Measurements from ENCODE around the gene DEF6. TPM values are rescaled to one million over a fixed set of nuclear protein-coding genes. Genes with fewer than 3 reads are reported as not detected.

Gene DEF6
- total RNA-seq, 1 donor from 2014 or later = 2.2 TPM

DNA sequence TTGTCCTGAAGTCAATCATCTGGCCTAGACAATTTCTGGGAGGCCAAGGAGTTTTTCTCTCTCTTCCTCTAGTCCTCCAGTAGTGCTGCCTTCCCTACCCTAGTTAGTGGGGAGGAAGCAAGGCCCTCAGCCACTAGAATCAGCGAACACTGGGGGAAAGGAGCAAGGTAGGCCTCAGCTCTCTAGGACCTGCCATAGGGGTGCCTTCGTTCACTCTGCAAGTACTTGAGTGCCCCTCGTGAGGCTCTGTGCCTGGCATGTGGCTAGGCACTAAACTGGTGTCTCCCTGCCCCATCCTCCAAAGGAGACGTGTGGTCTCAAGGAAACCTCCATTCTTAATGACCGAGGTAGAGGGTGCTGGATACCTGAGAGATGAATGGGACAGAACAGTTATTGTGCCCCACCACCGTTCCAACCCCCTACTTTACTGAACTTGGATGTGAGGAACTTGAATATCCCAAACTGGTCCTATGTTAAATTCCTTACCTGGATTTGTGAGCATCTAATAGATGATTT lies 1.1 kb downstream of the DEF6 start:
- Histone ChIP-seq H3K27ac (ENCODE audit: low read depth, low read length) (no peak overlapping the region), H3K4me3 (ENCODE audit: insufficient read depth, low read depth, low read length) (no peak overlapping the region), H2AFZ (ENCODE audit: low read depth, low read length) (no peak overlapping the region), H4K20me1 (ENCODE audit: insufficient read depth, low read length) (no peaks in the 10 kb centered on the region), H3K4me1 (ENCODE audit: insufficient read depth, low read length) (peaks cover 12% of the 10 kb centered on the region), H3K9me3 (ENCODE audit: insufficient read depth, low read depth, low read length) (no peaks in the 10 kb centered on the region), H3K9ac (ENCODE audit: low read length) (no peak overlapping the region), H3K36me3 (ENCODE audit: insufficient read depth, low read length) (no peaks in the 10 kb centered on the region), H3K4me2 (ENCODE audit: low read length) (no peak overlapping the region), H3K79me2 (ENCODE audit: insufficient read depth, low read length) (no peaks in the 10 kb centered on the region), H3K27me3 (ENCODE audit: insufficient read depth, low read length) (no peaks in the 10 kb centered on the region)
- peaks cover 2% of the 10 kb centered on the region for H3K27me3 Mint-ChIP-seq (ENCODE audit: low read depth, unreplicated experiment)
- H3K27ac Mint-ChIP-seq (ENCODE audit: unreplicated experiment) = no peak overlapping the region
- no peaks in the 10 kb centered on the region for H3K9me3 Mint-ChIP-seq (ENCODE audit: unreplicated experiment)
- FAIRE-seq (no peak), DNase-seq (ENCODE audit: low read depth) (no peak)
- peaks cover 15% of the 10 kb centered on the region for H3K36me3 Mint-ChIP-seq (ENCODE audit: low read depth, unreplicated experiment)
- H3K4me3 Mint-ChIP-seq (ENCODE audit: unreplicated experiment) = no peak overlapping the region
- TF ChIP-seq, protein P1, sequence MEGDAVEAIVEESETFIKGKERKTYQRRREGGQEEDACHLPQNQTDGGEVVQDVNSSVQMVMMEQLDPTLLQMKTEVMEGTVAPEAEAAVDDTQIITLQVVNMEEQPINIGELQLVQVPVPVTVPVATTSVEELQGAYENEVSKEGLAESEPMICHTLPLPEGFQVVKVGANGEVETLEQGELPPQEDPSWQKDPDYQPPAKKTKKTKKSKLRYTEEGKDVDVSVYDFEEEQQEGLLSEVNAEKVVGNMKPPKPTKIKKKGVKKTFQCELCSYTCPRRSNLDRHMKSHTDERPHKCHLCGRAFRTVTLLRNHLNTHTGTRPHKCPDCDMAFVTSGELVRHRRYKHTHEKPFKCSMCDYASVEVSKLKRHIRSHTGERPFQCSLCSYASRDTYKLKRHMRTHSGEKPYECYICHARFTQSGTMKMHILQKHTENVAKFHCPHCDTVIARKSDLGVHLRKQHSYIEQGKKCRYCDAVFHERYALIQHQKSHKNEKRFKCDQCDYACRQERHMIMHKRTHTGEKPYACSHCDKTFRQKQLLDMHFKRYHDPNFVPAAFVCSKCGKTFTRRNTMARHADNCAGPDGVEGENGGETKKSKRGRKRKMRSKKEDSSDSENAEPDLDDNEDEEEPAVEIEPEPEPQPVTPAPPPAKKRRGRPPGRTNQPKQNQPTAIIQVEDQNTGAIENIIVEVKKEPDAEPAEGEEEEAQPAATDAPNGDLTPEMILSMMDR (IDR thresholded peaks at IDR 0.05; ENCODE audit: insufficient read depth, low read depth, low read length) = no peak
- TF ChIP-seq EZH2 (IDR thresholded peaks at IDR 0.05; ENCODE audit: insufficient read depth, low read length) = no peak
- peaks cover 8% of the 10 kb centered on the region for H3K4me1 Mint-ChIP-seq (ENCODE audit: low read depth, unreplicated experiment)

DNA sequence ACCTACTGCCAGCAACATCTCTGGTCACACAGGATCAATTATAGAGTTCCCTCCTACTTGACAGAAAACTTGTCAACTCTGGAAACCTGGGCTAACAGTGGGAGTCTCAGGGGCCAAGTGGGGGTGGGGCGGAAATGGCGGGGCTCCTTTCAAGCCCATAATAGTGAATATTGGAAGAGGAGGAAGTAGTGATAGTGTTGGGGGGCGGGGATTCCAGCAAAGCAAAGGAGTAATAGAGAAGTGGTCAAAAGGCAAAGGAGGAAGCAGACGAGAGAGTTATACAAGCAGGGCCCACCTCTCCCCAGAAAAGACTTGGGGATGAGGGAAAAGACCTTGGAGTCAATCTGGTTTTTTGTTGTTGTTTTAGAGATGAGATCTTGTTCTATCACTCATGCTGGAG lies 2.1 kb downstream of the DEF6 start:
- Histone ChIP-seq H3K9ac (ENCODE audit: low read length) (no peak overlapping the region), H3K79me2 (ENCODE audit: insufficient read depth, low read length) (no peaks in the 10 kb centered on the region), H3K4me3 (ENCODE audit: insufficient read depth, low read depth, low read length) (no peak overlapping the region), H3K4me2 (ENCODE audit: low read length) (no peak overlapping the region), H3K4me1 (ENCODE audit: insufficient read depth, low read length) (peaks cover 12% of the 10 kb centered on the region), H3K27ac (ENCODE audit: low read depth, low read length) (no peak overlapping the region), H3K9me3 (ENCODE audit: insufficient read depth, low read depth, low read length) (no peaks in the 10 kb centered on the region), H2AFZ (ENCODE audit: low read depth, low read length) (no peak overlapping the region), H3K27me3 (ENCODE audit: insufficient read depth, low read length) (no peaks in the 10 kb centered on the region), H3K36me3 (ENCODE audit: insufficient read depth, low read length) (no peaks in the 10 kb centered on the region), H4K20me1 (ENCODE audit: insufficient read depth, low read length) (no peaks in the 10 kb centered on the region)
- peaks cover 2% of the 10 kb centered on the region for H3K27me3 Mint-ChIP-seq (ENCODE audit: low read depth, unreplicated experiment)
- no peak for DNase-seq (ENCODE audit: low read depth)
- H3K9me3 Mint-ChIP-seq (ENCODE audit: unreplicated experiment) = no peaks in the 10 kb centered on the region
- H3K4me1 Mint-ChIP-seq (ENCODE audit: low read depth, unreplicated experiment) = peaks cover 8% of the 10 kb centered on the region
- peak overlapping the region; percentile 54 for H3K4me3 Mint-ChIP-seq (ENCODE audit: unreplicated experiment)
- TF ChIP-seq, protein P1 (IDR thresholded peaks at IDR 0.05; ENCODE audit: insufficient read depth, low read depth, low read length) = no peak
- TF ChIP-seq EZH2 (IDR thresholded peaks at IDR 0.05; ENCODE audit: insufficient read depth, low read length) = no peak
- peaks cover 9% of the 10 kb centered on the region for H3K36me3 Mint-ChIP-seq (ENCODE audit: low read depth, unreplicated experiment)
- FAIRE-seq = no peak
- H3K27ac Mint-ChIP-seq (ENCODE audit: unreplicated experiment) = no peak overlapping the region

DNA sequence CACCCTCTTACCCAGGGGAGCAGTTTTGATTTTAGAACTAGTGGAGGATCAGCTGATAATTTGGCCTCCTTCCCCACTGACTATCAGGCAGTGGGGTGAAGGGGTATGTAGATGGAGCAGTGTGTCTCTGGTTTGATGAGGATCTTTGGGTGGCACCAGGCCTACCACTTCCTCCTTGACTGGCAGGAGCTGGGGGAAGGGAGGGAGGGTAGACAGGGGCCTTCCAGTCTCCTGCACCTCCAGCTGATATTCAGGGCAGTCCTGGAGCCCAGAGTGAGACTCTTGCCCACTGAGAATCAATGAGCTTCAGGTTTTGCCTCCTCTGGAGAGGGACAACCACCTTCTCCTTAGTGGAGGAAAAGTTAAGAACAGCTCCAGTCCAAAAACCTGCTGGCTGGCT lies 3.2 kb downstream of the DEF6 start:
- Mint-ChIP-seq H3K4me3 (ENCODE audit: unreplicated experiment) (no peak overlapping the region), H3K4me1 (ENCODE audit: low read depth, unreplicated experiment) (peaks cover 8% of the 10 kb centered on the region), H3K27ac (ENCODE audit: unreplicated experiment) (no peak overlapping the region), H3K27me3 (ENCODE audit: low read depth, unreplicated experiment) (peaks cover 2% of the 10 kb centered on the region), H3K36me3 (ENCODE audit: low read depth, unreplicated experiment) (peaks cover 5% of the 10 kb centered on the region), H3K9me3 (ENCODE audit: unreplicated experiment) (no peaks in the 10 kb centered on the region)
- H3K4me2 ChIP-seq (ENCODE audit: low read length) = no peak overlapping the region
- FAIRE-seq (no peak), DNase-seq (ENCODE audit: low read depth) (no peak)
- H3K4me3 ChIP-seq (ENCODE audit: insufficient read depth, low read depth, low read length) = no peak overlapping the region
- no peak overlapping the region for H3K9ac ChIP-seq (ENCODE audit: low read length)
- no peak overlapping the region for H2AFZ ChIP-seq (ENCODE audit: low read depth, low read length)
- H3K27ac ChIP-seq (ENCODE audit: low read depth, low read length) = no peak overlapping the region
- no peaks in the 10 kb centered on the region for H3K36me3 ChIP-seq (ENCODE audit: insufficient read depth, low read length)
- H3K27me3 ChIP-seq (ENCODE audit: insufficient read depth, low read length) = no peaks in the 10 kb centered on the region
- H4K20me1 ChIP-seq (ENCODE audit: insufficient read depth, low read length) = no peaks in the 10 kb centered on the region
- H3K4me1 ChIP-seq (ENCODE audit: insufficient read depth, low read length) = peaks cover 12% of the 10 kb centered on the region
- H3K9me3 ChIP-seq (ENCODE audit: insufficient read depth, low read depth, low read length) = no peaks in the 10 kb centered on the region
- TF ChIP-seq EZH2 (IDR thresholded peaks at IDR 0.05; ENCODE audit: insufficient read depth, low read length) = no peak
- TF ChIP-seq, protein P1 (IDR thresholded peaks at IDR 0.05; ENCODE audit: insufficient read depth, low read depth, low read length) = no peak
- H3K79me2 ChIP-seq (ENCODE audit: insufficient read depth, low read length) = no peaks in the 10 kb centered on the region
